Spleen (tissue), 11 donors: ENCODE data around the gene IQGAP1. TPM values are rescaled to one million over a fixed set of nuclear protein-coding genes. Genes with fewer than 3 reads are reported as not detected.

Experiments used
- DNase-seq: peaks from one replicate; pipeline ENCODE4 v3.0.0-alpha.2; 2020
- H3K27ac ChIP-seq, 8 donors: fragments of 200-600 bp; sonication (generic) in 7 of 8; 1 replicate in 4 of 8; 2 replicates in 4 of 8; pipeline versions ENCODE4 v1.5.0 to v1.8.0; 2016 to 2021; ENCODE audit warnings: inconsistent platforms in 4 of 8, mild to moderate bottlenecking in 4 of 8, moderate library complexity in 1 of 8
- H3K27me3 ChIP-seq, 7 donors: fragments of 200-600 bp; sonication (generic) in 6 of 7; replicated peaks in 1 of 7; 1 replicate in 4 of 7; 2 replicates in 3 of 7; pipeline versions ENCODE4 v1.5.0 to v1.8.0; 2016 to 2021; ENCODE audit warnings: inconsistent platforms in 3 of 7, mild to moderate bottlenecking in 1 of 7
- H3K36me3 ChIP-seq, 6 donors: fragments of 200-600 bp; sonication (generic) in 5 of 6; 1 replicate in 4 of 6; 2 replicates in 2 of 6; pipeline versions ENCODE4 v1.5.0 to v1.8.0; 2016 to 2021; ENCODE audit warnings: inconsistent platforms in 2 of 6
- H3K4me1 ChIP-seq, 6 donors: fragments of 200-600 bp; sonication (generic) in 5 of 6; 1 replicate in 3 of 6; 2 replicates in 3 of 6; pipeline versions ENCODE4 v1.5.0 to v1.8.0; 2016 to 2021; ENCODE audit warnings: inconsistent platforms in 3 of 6
- H3K4me3 ChIP-seq, 8 donors: fragments of 200-600 bp; sonication (generic) in 7 of 8; 1 replicate in 4 of 8; 2 replicates in 4 of 8; pipeline versions ENCODE4 v1.5.0 to v1.8.0; 2016 to 2021; ENCODE audit warnings: inconsistent platforms in 4 of 8, mild to moderate bottlenecking in 4 of 8, moderate library complexity in 2 of 8
- H3K9me3 ChIP-seq, 8 donors: fragments of 200-600 bp; sonication (generic) in 7 of 8; 1 replicate in 4 of 8; 2 replicates in 4 of 8; pipeline versions ENCODE4 v1.5.0 to v1.8.0; 2016 to 2021; ENCODE audit warnings: inconsistent platforms in 4 of 8
- POLR2A ChIP-seq, 3 donors: fragments of 450-650 bp; IDR thresholded peaks; one replicate each; pipeline ENCODE4 v1.5.1; 2017; ENCODE audit warnings: antibody characterized with exemption in 3 of 3, mild to moderate bottlenecking in 1 of 3
- POLR2AphosphoS5 ChIP-seq, 3 donors: sonication (generic); formaldehyde crosslinking; IDR thresholded peaks; one replicate each; pipeline ENCODE4 v1.5.1; 2017; ENCODE audit warnings: antibody characterized with exemption in 3 of 3
- WGBS, 5 donors: extraction: QIAGEN DNeasy Blood & Tissue Kit in 3 of 5; methylation state at CpG; one replicate each; pipeline versions ENCODE4 v1.1.5 to v1.1.7; 2013 to 2018; 5-methylcytosine and 5-hydroxymethylcytosine counted together
- intact Hi-C: fragments of 100-400 bp; cut with DNase I; formaldehyde crosslinking; loops from one replicate; pipeline ENCODE4 v1.15.0; 2023; ENCODE audit warnings: low total_unique reads
- polyA plus RNA-seq, 3 donors: library from polyadenylated mRNA; stranded (reverse); fragments of 200-250 nt; gene quantifications; one replicate each; pipeline ENCODE4 v1.2.1, GENCODE V29; 2013
- total RNA-seq, 7 donors: library from RNA; depleted of rRNA in 3 of 7; stranded (reverse); fragments of >200 nt in 3 of 7; fragmentation: NEBNext Ultra II Directional in 4 of 7; extraction: Animal tissue kit (Norgen Biotek cat#: 25700) in 4 of 7; gene quantifications; one replicate each; pipeline versions ENCODE4 v1.1.0 to v1.2.1, GENCODE V29; 2016 to 2021
- TF ChIP-seq, protein P1 (sequence below), 11 experiments: fragments of 200-600 bp in 7 of 11; fragments of 450-650 bp in 4 of 11; sonication (generic) in 4 of 11; IDR thresholded peaks in 8 of 11; conservative IDR thresholded peaks in 3 of 11; 1 replicate in 7 of 11; 2 replicates in 4 of 11; pipeline versions ENCODE4 v1.4.0 to v1.8.0; 2016 to 2021; ENCODE audit warnings: antibody characterized with exemption in 11 of 11, inconsistent platforms in 4 of 11, mild to moderate bottlenecking in 1 of 11
- donor health status: healthy with polysubstance abuse.
- donor health status: DM: no; HTN: no; CAD: no; lungs with moderate emphysema.
- donor health status: DM: no; HTN: no; CAD: no.
- donor health status: Bipolar disorder and iron deficiency.
- donor health status: healthy.
- donor health status: DM: no; HTN: no; CAD: no.
- donor health status: DM: yes; HTN: yes; CAD: no.

The IQGAP1 gene
- total and polyA plus RNA-seq, 10 donors, result 48.1 to 282 (median 219) TPM

DNA sequence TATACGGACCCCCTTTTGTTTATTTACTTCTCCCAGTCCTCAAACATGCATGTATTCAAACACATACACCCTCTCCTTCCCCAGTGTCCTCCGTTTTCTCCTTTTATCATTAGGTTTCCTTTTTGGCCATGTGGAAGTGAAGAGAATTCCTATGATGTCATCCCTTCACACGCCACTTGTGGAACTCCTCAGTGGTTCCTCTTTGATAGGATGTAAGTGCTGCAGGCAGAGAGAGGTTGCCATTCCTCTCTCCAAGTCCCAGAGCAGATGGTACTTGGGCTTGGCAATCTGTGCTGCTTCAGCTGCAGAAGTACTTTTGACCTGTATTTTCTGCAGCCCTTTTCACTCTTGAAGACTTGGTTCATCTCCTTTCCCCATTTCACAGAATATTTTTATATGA is 108.7 kb downstream of the IQGAP1 start:
- H3K4me3 ChIP-seq, result no peak overlapping the region
- H3K27ac ChIP-seq, result no peak overlapping the region
- H3K27me3 ChIP-seq, result no peaks in the 10 kb centered on the region
- intact Hi-C loops, result no loop called here
- peaks cover 6 to 100% (median 89%) of the 10 kb centered on the region in 6 donors for H3K36me3 ChIP-seq
- TF ChIP-seq, protein P1, sequence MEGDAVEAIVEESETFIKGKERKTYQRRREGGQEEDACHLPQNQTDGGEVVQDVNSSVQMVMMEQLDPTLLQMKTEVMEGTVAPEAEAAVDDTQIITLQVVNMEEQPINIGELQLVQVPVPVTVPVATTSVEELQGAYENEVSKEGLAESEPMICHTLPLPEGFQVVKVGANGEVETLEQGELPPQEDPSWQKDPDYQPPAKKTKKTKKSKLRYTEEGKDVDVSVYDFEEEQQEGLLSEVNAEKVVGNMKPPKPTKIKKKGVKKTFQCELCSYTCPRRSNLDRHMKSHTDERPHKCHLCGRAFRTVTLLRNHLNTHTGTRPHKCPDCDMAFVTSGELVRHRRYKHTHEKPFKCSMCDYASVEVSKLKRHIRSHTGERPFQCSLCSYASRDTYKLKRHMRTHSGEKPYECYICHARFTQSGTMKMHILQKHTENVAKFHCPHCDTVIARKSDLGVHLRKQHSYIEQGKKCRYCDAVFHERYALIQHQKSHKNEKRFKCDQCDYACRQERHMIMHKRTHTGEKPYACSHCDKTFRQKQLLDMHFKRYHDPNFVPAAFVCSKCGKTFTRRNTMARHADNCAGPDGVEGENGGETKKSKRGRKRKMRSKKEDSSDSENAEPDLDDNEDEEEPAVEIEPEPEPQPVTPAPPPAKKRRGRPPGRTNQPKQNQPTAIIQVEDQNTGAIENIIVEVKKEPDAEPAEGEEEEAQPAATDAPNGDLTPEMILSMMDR (IDR thresholded peaks at IDR 0.05 in 8 of 11, conservative IDR thresholded peaks at IDR 0.05 in 3 of 11), result no peak
- no peak for TF ChIP-seq POLR2A (IDR thresholded peaks at IDR 0.05)
- TF ChIP-seq POLR2AphosphoS5 (IDR thresholded peaks at IDR 0.05), result no peak
- peaks cover 0 to 9% (median 0%) of the 10 kb centered on the region in 6 donors for H3K4me1 ChIP-seq
- H3K9me3 ChIP-seq, result no peaks in the 10 kb centered on the region
- WGBS, 5 donors, result 51 to 81% (median 59%) methylated on average over 3 of the region's 3 CpGs
- DNase-seq, result no peak

GRCh38 chr15:90497376-90497775 is 109.3 kb downstream of the IQGAP1 start:
- Histone ChIP-seq H3K27me3 (no peaks in the 10 kb centered on the region), H3K36me3 (peaks cover 6 to 100% (median 88%) of the 10 kb centered on the region in 6 donors), H3K9me3 (no peaks in the 10 kb centered on the region), H3K4me3 (no peak overlapping the region), H3K27ac (no peak overlapping the region), H3K4me1 (peaks cover 0 to 9% (median 0%) of the 10 kb centered on the region in 6 donors)
- intact Hi-C loops, result no loop called here
- no peak for TF ChIP-seq POLR2AphosphoS5 (IDR thresholded peaks at IDR 0.05)
- TF ChIP-seq, protein P1 (IDR thresholded peaks at IDR 0.05 in 8 of 11, conservative IDR thresholded peaks at IDR 0.05 in 3 of 11), result no peak
- no peak for TF ChIP-seq POLR2A (IDR thresholded peaks at IDR 0.05)
- 36 to 64% (median 54%) methylated on average over 3 of the region's 3 CpGs for WGBS, 5 donors
- DNase-seq, result no peak

- no peaks in the 10 kb centered on the region for H3K9me3 ChIP-seq
- intact Hi-C loops, result no loop called here
- no peaks in the 10 kb centered on the region for H3K27me3 ChIP-seq
- no peak overlapping the region for H3K27ac ChIP-seq
- 72 to 91% (median 79%) methylated on average over 6 of the region's 6 CpGs for WGBS, 5 donors
- TF ChIP-seq, protein P1 (IDR thresholded peaks at IDR 0.05 in 8 of 11, conservative IDR thresholded peaks at IDR 0.05 in 3 of 11), result no peak
- TF ChIP-seq POLR2AphosphoS5 (IDR thresholded peaks at IDR 0.05) (no peak), POLR2A (IDR thresholded peaks at IDR 0.05) (no peak)
- no peak overlapping the region for H3K4me3 ChIP-seq
- H3K4me1 ChIP-seq, result peaks cover 0 to 9% (median 0%) of the 10 kb centered on the region in 6 donors
- H3K36me3 ChIP-seq, result peaks cover 6 to 100% (median 87%) of the 10 kb centered on the region in 6 donors
- DNase-seq, result no peak
Measured at GRCh38 chr15:90497912-90498311, 109.9 kb downstream of the IQGAP1 start.

DNA sequence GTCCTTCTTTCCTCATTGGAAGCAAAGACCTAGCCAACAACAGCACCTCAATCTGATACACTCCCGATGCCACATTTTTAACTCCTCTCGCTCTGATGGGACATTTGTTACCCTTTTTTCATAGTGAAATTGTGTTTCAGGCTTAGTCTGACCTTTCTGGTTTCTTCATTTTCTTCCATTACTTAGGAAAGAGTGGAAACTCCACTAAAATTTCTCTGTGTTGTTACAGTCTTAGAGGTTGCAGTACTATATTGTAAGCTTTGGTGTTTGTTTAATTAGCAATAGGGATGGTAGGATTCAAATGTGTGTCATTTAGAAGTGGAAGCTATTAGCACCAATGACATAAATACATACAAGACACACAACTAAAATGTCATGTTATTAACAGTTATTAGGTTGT is 112.1 kb downstream of the IQGAP1 start:
- peaks cover 6 to 82% (median 69%) of the 10 kb centered on the region in 6 donors for H3K36me3 ChIP-seq
- no peaks in the 10 kb centered on the region for H3K27me3 ChIP-seq
- H3K27ac ChIP-seq, result no peak overlapping the region
- intact Hi-C loops, result no loop called here
- H3K4me1 ChIP-seq, result peaks cover 0 to 4% (median 0%) of the 10 kb centered on the region in 6 donors
- TF ChIP-seq, protein P1 (IDR thresholded peaks at IDR 0.05 in 8 of 11, conservative IDR thresholded peaks at IDR 0.05 in 3 of 11), result no peak
- no peak for TF ChIP-seq POLR2AphosphoS5 (IDR thresholded peaks at IDR 0.05)
- TF ChIP-seq POLR2A (IDR thresholded peaks at IDR 0.05), result no peak
- 89 to 94% (median 92%) methylated on average over 2 of the region's 2 CpGs for WGBS, 5 donors
- H3K4me3 ChIP-seq, result no peak overlapping the region
- no peaks in the 10 kb centered on the region for H3K9me3 ChIP-seq
- no peak for DNase-seq
